IPS-11a (cell line): Measurements from ENCODE around the gene ACBD4.

ENCODE experiments used
- H3K4me3 ChIP-seq: one replicate; pipeline ENCODE4 v1.5.1; 2013; ENCODE audit warnings: low read depth, low read length, control low read depth

ACBD4 gene

GRCh38 chr17:45149669-45150664, 14.5 kb downstream of the ACBD4 start:
- peak overlapping the region; percentile 93 for H3K4me3 ChIP-seq

GRCh38 chr17:45150911-45151809, 15.7 kb downstream of the ACBD4 start:
- peak overlapping the region; percentile 93 for H3K4me3 ChIP-seq

GRCh38 chr17:45155029-45155428, 19.5 kb downstream of the ACBD4 start:
- H3K4me3 ChIP-seq, result no peak overlapping the region

- H3K4me3 ChIP-seq, result no peak overlapping the region
Measured at GRCh38 chr17:45155483-45155882, 20.0 kb downstream of the ACBD4 start.

GRCh38 chr17:45156242-45156641, 20.8 kb downstream of the ACBD4 start:
- no peak overlapping the region for H3K4me3 ChIP-seq

GRCh38 chr17:45160447-45161287, 25.2 kb downstream of the ACBD4 start:
- H3K4me3 ChIP-seq, result peak overlapping the region; percentile 89

- H3K4me3 ChIP-seq, result peak within 1 kb of the TSS; percentile 89
Measured at GRCh38 chr17:45161288-45162024, 26.0 kb downstream of the ACBD4 start, which contains the start of gene HEXIM2. HEXIM2 (plus strand) TSS chr17:45161875; CDS start chr17:45162794, 919 bp downstream.

- H3K4me3 ChIP-seq, result peak overlapping the region; percentile 38
Measured at GRCh38 chr17:45162025-45162687, 26.7 kb downstream of the ACBD4 start.

GRCh38 chr17:45164734-45165269, 29.3 kb downstream of the ACBD4 start:
- no peak overlapping the region for H3K4me3 ChIP-seq

- no peak overlapping the region for H3K4me3 ChIP-seq
Measured at GRCh38 chr17:45168991-45169752, 33.7 kb downstream of the ACBD4 start.

GRCh38 chr17:45170280-45170930, 34.9 kb downstream of the ACBD4 start:
- H3K4me3 ChIP-seq, result no peak overlapping the region

- H3K4me3 ChIP-seq, result no peak overlapping the region
Measured at GRCh38 chr17:45170931-45171337, 35.4 kb downstream of the ACBD4 start.

GRCh38 chr17:45171338-45172231, 36.1 kb downstream of the ACBD4 start:
- H3K4me3 ChIP-seq, result no peak overlapping the region

GRCh38 chr17:45172232-45172540, 36.7 kb downstream of the ACBD4 start:
- no peak overlapping the region for H3K4me3 ChIP-seq

- no peak overlapping the region for H3K4me3 ChIP-seq
Measured at GRCh38 chr17:45172541-45173286, 37.2 kb downstream of the ACBD4 start.

GRCh38 chr17:45175759-45176115, 40.2 kb downstream of the ACBD4 start:
- H3K4me3 ChIP-seq, result no peak overlapping the region
